Activated naive CD4-positive, alpha-beta T cell treated with anti-CD3 and anti-CD28 coated beads, Interleukin-2, amount 10 ng/mL, durations not matched to agents 5 hours and 36 hours (primary cell): ENCODE data around the gene YAP1. TPM values are rescaled to one million over a fixed set of nuclear protein-coding genes. Genes with fewer than 3 reads are reported as not detected.

Source experiments
- total RNA-seq, 2 experiments: library from RNA; stranded (reverse); gene quantifications; one replicate each; pipeline ENCODE4 v1.2.3, GENCODE V29; 2021

YAP1 gene
- total RNA-seq = under 1 TPM in 1 of 2 experiments, not detected in 1; 0.05 TPM

GRCh38 chr11:102109896-102110760, at the start of gene YAP1:
Gene YAP1, plus strand, starts transcription at chr11:102110447. Its CDS starts 402 bp downstream, at chr11:102110849.

Other genes with a start within 250 kb of the YAP1 start
- under 1 TPM; 0.51 to 0.60 TPM for gene CEP126, start 195.4 kb upstream of the YAP1 start, total RNA-seq
- not detected for gene ANGPTL5, start 193.9 kb upstream of the YAP1 start, total RNA-seq
- gene CFAP300, start 63.0 kb upstream of the YAP1 start, total RNA-seq = not detected
- gene BIRC3, start 207.0 kb downstream of the YAP1 start, total RNA-seq = 10 to 100 TPM; 33.9 to 35.2 TPM
- gene BIRC2, start 236.8 kb downstream of the YAP1 start, total RNA-seq = 10 to 100 TPM; 35.0 to 35.3 TPM